Measurements from ENCODE around the gene BDH1.

GRCh38 chr3:197463279-197463678 is 92.5 kb downstream of the BDH1 start:
- TF ChIP-seq CTCF (IDR thresholded peaks at IDR 0.05; ENCODE audit: borderline replicate concordance, extremely low read depth, low read length, poor library complexity, severe bottlenecking), result no peak
- TF ChIP-seq EZH2 (IDR thresholded peaks at IDR 0.05; ENCODE audit: borderline replicate concordance, low read depth, low read length, severe bottlenecking), result no peak

All from DND-41 (cell line).